Neuronal stem cell (in vitro differentiated cells): Measurements from ENCODE around the gene GP1BA.

Experiments
- DNase-seq: peaks from one replicate; pipeline ENCODE4 v3.0.0-alpha.2; 2013; ENCODE audit warnings: low spot score
- H2AFZ ChIP-seq: one replicate; pipeline ENCODE4 v1.6.1; 2013; ENCODE audit warnings: mild to moderate bottlenecking, low read length, inconsistent platforms
- H2AK5ac ChIP-seq: 2 replicates; pipeline ENCODE4 v1.6.1; 2013; ENCODE audit warnings: low read depth, mild to moderate bottlenecking, inconsistent platforms, low read length, moderate library complexity, mixed read lengths
- H2BK120ac ChIP-seq: 2 replicates; pipeline ENCODE4 v1.6.1; 2013; ENCODE audit warnings: low read depth, mild to moderate bottlenecking, inconsistent platforms, low read length, moderate library complexity, mixed read lengths
- H2BK12ac ChIP-seq: one replicate; pipeline ENCODE4 v1.6.1; 2013; ENCODE audit warnings: low read length, inconsistent platforms
- H2BK15ac ChIP-seq: 2 replicates; pipeline ENCODE4 v1.6.1; 2013; ENCODE audit warnings: mild to moderate bottlenecking, low read length, inconsistent platforms, mixed read lengths
- H2BK5ac ChIP-seq: one replicate; pipeline ENCODE4 v1.6.1; 2013; ENCODE audit warnings: inconsistent platforms, mild to moderate bottlenecking, low read length, moderate library complexity
- H3K14ac ChIP-seq: one replicate; pipeline ENCODE4 v1.6.1; 2013; ENCODE audit warnings: low read length, inconsistent platforms
- H3K18ac ChIP-seq: 2 replicates; pipeline ENCODE4 v1.6.1; 2013; ENCODE audit warnings: low read length, inconsistent platforms
- H3K23ac ChIP-seq: 2 replicates; pipeline ENCODE4 v1.6.1; 2013; ENCODE audit warnings: low read depth, mild to moderate bottlenecking, mixed read lengths, low read length, inconsistent platforms; ENCODE audit not compliant: poor library complexity
- H3K27ac ChIP-seq: replicated peaks from 3 replicates; pipeline ENCODE4 v1.5.1; 2013; ENCODE audit warnings: low read length, inconsistent platforms
- H3K27me3 ChIP-seq, 3 experiments: 2 replicates each; pipeline ENCODE4 v1.6.1; 2013; ENCODE audit warnings: low read length in 3 of 3, mild to moderate bottlenecking in 2 of 3, inconsistent platforms in 1 of 3, low read depth in 1 of 3, mixed read lengths in 1 of 3, moderate library complexity in 1 of 3; ENCODE audit not compliant: control insufficient read depth in 3 of 3, insufficient read depth in 3 of 3
- H3K36me3 ChIP-seq, 2 donors: replicated peaks in 1 of 2; 2 replicates each; pipeline ENCODE4 v1.6.1; 2013; ENCODE audit warnings: low read length in 2 of 2; ENCODE audit not compliant: control insufficient read depth in 2 of 2, insufficient read depth in 2 of 2
- H3K4ac ChIP-seq: 2 replicates; pipeline ENCODE4 v1.6.1; 2013; ENCODE audit warnings: inconsistent platforms, mild to moderate bottlenecking, low read length, moderate library complexity
- H3K4me1 ChIP-seq, 2 donors: 1 replicate in 1 of 2; 2 replicates in 1 of 2; pipeline ENCODE4 v1.6.1; 2013; ENCODE audit warnings: low read length in 2 of 2, low read depth in 1 of 2; ENCODE audit not compliant: control insufficient read depth in 2 of 2, insufficient read depth in 1 of 2
- H3K4me2 ChIP-seq: one replicate; pipeline ENCODE4 v1.6.1; 2013; ENCODE audit warnings: mild to moderate bottlenecking, low read length, inconsistent platforms; ENCODE audit not compliant: insufficient read depth, poor library complexity, severe bottlenecking
- H3K4me3 ChIP-seq, 2 donors: 2 replicates each; pipeline ENCODE4 v1.5.1; 2013; ENCODE audit warnings: low read length in 2 of 2, mild to moderate bottlenecking in 2 of 2, inconsistent platforms in 1 of 2, moderate library complexity in 1 of 2
- H3K79me1 ChIP-seq: one replicate; pipeline ENCODE4 v1.6.1; 2013; ENCODE audit warnings: low read depth, mild to moderate bottlenecking, inconsistent platforms, low read length, moderate library complexity
- H3K9ac ChIP-seq: one replicate; pipeline ENCODE4 v1.6.1; 2013; ENCODE audit warnings: mild to moderate bottlenecking, low read depth, low read length, inconsistent platforms; ENCODE audit not compliant: poor library complexity
- H3K9me3 ChIP-seq, 2 donors: replicated peaks in 1 of 2; 2 replicates each; pipeline versions ENCODE3 to v1.6.1; 2013; ENCODE audit warnings: low read length in 2 of 2, mild to moderate bottlenecking in 2 of 2, inconsistent platforms in 1 of 2, low read depth in 1 of 2, mixed read lengths in 1 of 2, moderate library complexity in 1 of 2; ENCODE audit not compliant: control insufficient read depth in 2 of 2, insufficient read depth in 1 of 2
- H4K8ac ChIP-seq: one replicate; pipeline ENCODE4 v1.6.1; 2013; ENCODE audit warnings: low read depth, mild to moderate bottlenecking, inconsistent platforms, low read length, moderate library complexity
- H4K91ac ChIP-seq: one replicate; pipeline ENCODE4 v1.6.1; 2013; ENCODE audit warnings: low read length, low read depth, mild to moderate bottlenecking, inconsistent platforms; ENCODE audit not compliant: poor library complexity
- WGBS, 2 donors: extraction: QIAGEN DNeasy Blood & Tissue Kit; methylation state at CpG; one replicate each; pipeline ENCODE4 v1.1.7; 2013; ENCODE audit warnings: missing lambda C conversion rate in 2 of 2, mixed read lengths in 1 of 2; ENCODE audit not compliant: insufficient read length in 2 of 2, insufficient replicate concordance in 1 of 2; ENCODE audit errors: extremely low coverage in 2 of 2; 5-methylcytosine and 5-hydroxymethylcytosine counted together

The GP1BA gene

DNA sequence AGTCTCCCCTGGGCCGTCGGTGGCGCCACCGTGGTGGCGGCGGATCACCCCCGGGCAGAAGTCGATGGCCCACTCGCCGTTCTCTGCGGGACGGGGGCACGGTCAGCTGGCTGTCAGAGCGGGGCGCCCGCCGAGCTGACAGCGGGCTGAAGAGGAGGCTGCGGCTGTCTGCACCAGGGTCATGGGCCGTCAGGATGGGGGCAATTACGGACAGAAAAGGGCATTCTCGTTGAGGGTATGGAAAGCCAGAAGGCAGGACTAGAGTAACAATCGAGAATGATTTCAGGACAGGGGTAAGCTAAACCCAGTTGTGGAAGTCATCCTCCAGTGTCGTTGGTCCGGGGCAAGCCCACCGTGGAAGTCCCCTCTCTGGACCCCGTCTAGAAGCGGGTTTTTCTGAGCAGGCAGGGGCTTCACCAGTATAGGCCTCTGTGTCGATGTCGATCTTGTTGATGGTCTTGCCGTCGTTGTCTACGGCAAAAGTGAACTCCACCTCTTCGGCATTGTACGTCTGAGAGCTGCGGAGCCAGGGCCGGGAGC, 30.9 kb upstream of the GP1BA start:
- H4K91ac ChIP-seq = no peak overlapping the region
- H3K18ac ChIP-seq = peak overlapping the region; percentile 71
- no peak overlapping the region for H3K4me3 ChIP-seq
- no peak overlapping the region for H3K27ac ChIP-seq
- no peak overlapping the region for H2BK5ac ChIP-seq
- H3K36me3 ChIP-seq = peaks cover 10 to 33% of the 10 kb centered on the region in 2 donors
- no peak overlapping the region for H2AFZ ChIP-seq
- peaks cover 0 to 4% (median 0%) of the 10 kb centered on the region in 3 experiments for H3K27me3 ChIP-seq
- peaks cover 2% of the 10 kb centered on the region for H3K79me1 ChIP-seq
- H4K8ac ChIP-seq = no peak overlapping the region
- H2BK12ac ChIP-seq = no peak overlapping the region
- WGBS, 2 donors = no CpG with 5 or more reads among the region's 37 CpGs
- H2AK5ac ChIP-seq = peak overlapping the region; percentile 42
- H3K4me2 ChIP-seq = peak overlapping the region; percentile 4
- no peaks in the 10 kb centered on the region for H3K9me3 ChIP-seq
- H3K14ac ChIP-seq = no peak overlapping the region
- H2BK120ac ChIP-seq = peak overlapping the region; percentile 72
- peaks cover 0 to 1% of the 10 kb centered on the region in 2 donors for H3K4me1 ChIP-seq
- no peak overlapping the region for H2BK15ac ChIP-seq
- peak overlapping the region; percentile 44 for H3K4ac ChIP-seq
- no peak overlapping the region for H3K23ac ChIP-seq
- peak overlapping the region; percentile 70 for H3K9ac ChIP-seq
- no peak for DNase-seq

DNA sequence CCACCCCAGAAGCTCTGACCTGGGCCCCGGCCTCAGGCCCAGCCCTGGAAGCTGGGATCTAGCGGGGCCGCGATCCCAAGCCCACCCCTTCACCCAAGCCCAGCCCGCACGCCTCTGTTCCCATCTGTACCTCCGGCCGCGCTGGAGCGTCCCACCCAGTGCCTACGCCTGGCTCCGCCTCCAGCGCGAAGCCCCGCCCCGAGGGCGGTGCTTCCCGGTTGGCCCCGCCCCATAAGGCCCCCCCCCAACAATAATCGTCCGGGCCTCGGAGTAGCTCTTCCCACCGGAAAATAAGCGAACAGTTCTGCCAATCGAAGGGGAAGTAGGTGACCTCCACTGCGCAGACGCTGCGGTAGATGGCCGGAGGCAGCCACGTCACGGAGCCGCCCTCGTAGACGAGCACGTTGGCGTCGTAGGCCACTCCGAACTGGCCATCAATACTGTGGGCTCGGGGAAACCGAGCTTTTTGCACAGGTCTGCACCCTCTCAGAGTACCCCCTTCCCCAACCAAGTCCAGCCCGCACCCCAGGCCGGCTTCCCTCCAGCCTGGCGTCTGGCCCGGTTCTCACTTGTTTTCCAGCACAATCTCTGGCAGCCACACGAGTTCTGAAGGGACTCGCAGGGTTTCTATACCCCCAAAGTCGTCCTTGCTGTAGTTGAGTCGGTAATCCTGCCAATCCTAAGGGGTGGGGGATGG, 30.3 kb upstream of the GP1BA start:
- no peak overlapping the region for H3K23ac ChIP-seq
- peaks cover 0 to 4% (median 0%) of the 10 kb centered on the region in 3 experiments for H3K27me3 ChIP-seq
- no peak overlapping the region for H2AK5ac ChIP-seq
- DNase-seq = no peak
- no peak overlapping the region for H3K9ac ChIP-seq
- H3K4me3 ChIP-seq = no peak overlapping the region
- H3K27ac ChIP-seq = no peak overlapping the region
- no peaks in the 10 kb centered on the region for H3K9me3 ChIP-seq
- H3K18ac ChIP-seq = no peak overlapping the region
- no peak overlapping the region for H2BK15ac ChIP-seq
- H2BK5ac ChIP-seq = no peak overlapping the region
- H2BK120ac ChIP-seq = no peak overlapping the region
- H4K8ac ChIP-seq = no peak overlapping the region
- H3K79me1 ChIP-seq = peaks cover 2% of the 10 kb centered on the region
- peaks cover 0 to 1% of the 10 kb centered on the region in 2 donors for H3K4me1 ChIP-seq
- no peak overlapping the region for H2AFZ ChIP-seq
- no peak overlapping the region for H3K4me2 ChIP-seq
- H3K14ac ChIP-seq = no peak overlapping the region
- no peak overlapping the region for H2BK12ac ChIP-seq
- WGBS, 2 donors = no CpG with 5 or more reads among the region's 48 CpGs
- no peak overlapping the region for H3K4ac ChIP-seq
- H4K91ac ChIP-seq = no peak overlapping the region
- H3K36me3 ChIP-seq = peaks cover 4 to 27% of the 10 kb centered on the region in 2 donors

DNA sequence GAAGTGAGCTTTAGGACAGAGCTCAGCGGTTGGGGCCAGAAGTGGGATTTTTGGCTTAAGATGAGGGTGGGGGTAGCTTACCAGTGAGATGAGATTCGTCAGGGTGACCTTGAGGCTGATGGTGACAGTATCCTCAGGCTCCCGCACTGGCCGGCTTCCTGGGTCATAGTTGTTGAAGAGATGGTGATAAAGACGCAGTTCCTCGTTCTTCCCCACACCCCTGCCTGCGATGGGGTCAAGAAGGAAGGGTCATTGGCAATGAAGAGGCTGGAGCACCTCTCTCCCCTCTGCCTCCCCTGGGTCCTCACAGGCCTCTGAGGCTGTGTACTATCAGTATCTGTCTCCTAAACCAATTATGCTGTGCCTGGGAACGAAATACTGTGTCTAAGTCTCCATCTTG, 29.5 kb upstream of the GP1BA start:
- Histone ChIP-seq H3K4me3 (no peak overlapping the region), H2AFZ (no peak overlapping the region), H3K23ac (no peak overlapping the region), H4K8ac (no peak overlapping the region), H3K36me3 (peaks cover 4 to 20% of the 10 kb centered on the region in 2 donors), H4K91ac (no peak overlapping the region), H3K27ac (no peak overlapping the region), H2BK120ac (no peak overlapping the region), H3K4me2 (no peak overlapping the region), H3K4me1 (peaks cover 0 to 1% of the 10 kb centered on the region in 2 donors), H3K79me1 (peaks cover 2% of the 10 kb centered on the region), H3K4ac (no peak overlapping the region), H2BK5ac (no peak overlapping the region), H2BK15ac (no peak overlapping the region), H3K9me3 (no peaks in the 10 kb centered on the region), H3K9ac (no peak overlapping the region), H3K14ac (no peak overlapping the region), H2AK5ac (no peak overlapping the region), H3K27me3 (peaks cover 0 to 4% (median 0%) of the 10 kb centered on the region in 3 experiments), H2BK12ac (no peak overlapping the region), H3K18ac (no peak overlapping the region)
- WGBS, 2 donors = no CpG with 5 or more reads among the region's 8 CpGs
- DNase-seq = no peak

DNA sequence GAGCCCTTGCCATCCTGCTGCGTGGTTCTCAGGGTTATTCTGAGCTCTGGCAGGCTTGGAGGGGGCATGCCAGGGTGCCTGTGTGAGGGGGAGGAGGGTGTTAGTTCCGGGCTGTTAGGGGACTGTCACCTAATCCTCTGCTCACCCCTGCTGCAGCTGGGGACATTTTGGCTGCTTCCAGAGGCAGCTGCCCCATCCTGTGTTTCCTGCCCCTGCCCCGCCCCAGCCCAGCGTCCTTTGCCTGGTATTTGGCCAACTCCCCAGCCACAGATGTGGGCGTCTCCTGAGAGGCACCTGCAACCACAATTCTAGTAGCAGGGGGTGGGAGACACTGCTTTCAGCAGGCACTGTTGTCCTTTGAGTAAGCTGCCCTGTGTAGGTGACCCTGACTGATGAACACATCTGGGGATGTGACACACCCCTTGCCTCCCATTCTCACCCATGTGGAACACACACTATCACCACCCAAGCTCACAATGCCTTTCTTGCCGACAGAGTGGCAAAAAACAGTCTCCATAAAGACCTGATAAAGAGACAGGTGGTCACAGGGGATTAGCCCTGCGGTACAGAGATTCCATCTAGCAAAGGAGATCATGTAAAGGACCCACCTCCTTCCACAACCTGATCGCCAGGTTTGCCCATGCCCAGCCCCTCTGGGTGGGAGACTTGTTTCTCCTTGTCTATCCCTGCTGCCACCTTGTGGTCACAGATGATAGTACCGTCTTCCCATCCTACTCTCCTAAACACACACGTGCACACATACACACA, 28.8 kb upstream of the GP1BA start, which contains the start of gene CHRNE:
TSS of gene CHRNE (minus strand) at position 48 of the 768 bp plus-strand sequence. CDS start at position 13, 35 bp downstream.
- no peak within 1 kb of the TSS for H3K4ac ChIP-seq
- no peak within 1 kb of the TSS for H2BK15ac ChIP-seq
- H3K18ac ChIP-seq = no peak within 1 kb of the TSS
- no peak within 1 kb of the TSS for H4K8ac ChIP-seq
- WGBS, 2 donors = no CpG with 5 or more reads among the region's 10 CpGs
- no peak within 1 kb of the TSS for H3K27ac ChIP-seq
- H3K4me1 ChIP-seq = peaks cover 2% of the 10 kb centered on the region in 2 donors
- H3K4me2 ChIP-seq = no peak within 1 kb of the TSS
- H3K4me3 ChIP-seq = peak within 1 kb of the TSS in 1 of 2 donors; percentile 47
- peaks cover 2% of the 10 kb centered on the region for H3K79me1 ChIP-seq
- H2AK5ac ChIP-seq = no peak within 1 kb of the TSS
- no peak within 1 kb of the TSS for H2BK12ac ChIP-seq
- H3K36me3 ChIP-seq = peaks cover 4 to 18% of the 10 kb centered on the region in 2 donors
- no peak within 1 kb of the TSS for H2BK5ac ChIP-seq
- no peak within 1 kb of the TSS for H4K91ac ChIP-seq
- peak; percentile 72 for DNase-seq
- H3K9me3 ChIP-seq = no peaks in the 10 kb centered on the region
- H3K9ac ChIP-seq = no peak within 1 kb of the TSS
- H2AFZ ChIP-seq = no peak within 1 kb of the TSS
- no peak within 1 kb of the TSS for H3K14ac ChIP-seq
- peaks cover 0 to 4% (median 0%) of the 10 kb centered on the region in 3 experiments for H3K27me3 ChIP-seq
- no peak within 1 kb of the TSS for H3K23ac ChIP-seq
- no peak within 1 kb of the TSS for H2BK120ac ChIP-seq
